ENCODE data around the gene CABP2. TPM values are rescaled to one million over a fixed set of nuclear protein-coding genes. Genes with fewer than 3 reads are reported as not detected.

CABP2 gene
- total RNA-seq, 2 donors from 2014 or later = not detected

GRCh38 chr11:67542971-67543370, 19.7 kb upstream of the CABP2 start:
- DNase-seq (ENCODE audit: low spot score) (no peak), ATAC-seq (ENCODE audit: insufficient number of reproducible peaks, low FRiP score, low read depth) (no peak)
- TF ChIP-seq, protein P1, sequence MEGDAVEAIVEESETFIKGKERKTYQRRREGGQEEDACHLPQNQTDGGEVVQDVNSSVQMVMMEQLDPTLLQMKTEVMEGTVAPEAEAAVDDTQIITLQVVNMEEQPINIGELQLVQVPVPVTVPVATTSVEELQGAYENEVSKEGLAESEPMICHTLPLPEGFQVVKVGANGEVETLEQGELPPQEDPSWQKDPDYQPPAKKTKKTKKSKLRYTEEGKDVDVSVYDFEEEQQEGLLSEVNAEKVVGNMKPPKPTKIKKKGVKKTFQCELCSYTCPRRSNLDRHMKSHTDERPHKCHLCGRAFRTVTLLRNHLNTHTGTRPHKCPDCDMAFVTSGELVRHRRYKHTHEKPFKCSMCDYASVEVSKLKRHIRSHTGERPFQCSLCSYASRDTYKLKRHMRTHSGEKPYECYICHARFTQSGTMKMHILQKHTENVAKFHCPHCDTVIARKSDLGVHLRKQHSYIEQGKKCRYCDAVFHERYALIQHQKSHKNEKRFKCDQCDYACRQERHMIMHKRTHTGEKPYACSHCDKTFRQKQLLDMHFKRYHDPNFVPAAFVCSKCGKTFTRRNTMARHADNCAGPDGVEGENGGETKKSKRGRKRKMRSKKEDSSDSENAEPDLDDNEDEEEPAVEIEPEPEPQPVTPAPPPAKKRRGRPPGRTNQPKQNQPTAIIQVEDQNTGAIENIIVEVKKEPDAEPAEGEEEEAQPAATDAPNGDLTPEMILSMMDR (IDR thresholded peaks at IDR 0.05) = no peak
- Histone ChIP-seq H3K4me1 (ENCODE audit: control insufficient read depth in 1 of 2, low read depth in 2 of 2) (no peaks in the 10 kb centered on the region), H3K27me3 (replicated peaks; ENCODE audit: insufficient read depth) (no peaks in the 10 kb centered on the region), H3K36me3 (no peaks in the 10 kb centered on the region), H3K9me3 (no peaks in the 10 kb centered on the region), H3K4me3 (no peak overlapping the region), H3K27ac (no peak overlapping the region)

- Histone ChIP-seq H3K4me1 (ENCODE audit: control insufficient read depth in 1 of 2, low read depth in 2 of 2) (no peaks in the 10 kb centered on the region), H3K4me3 (no peak overlapping the region), H3K27ac (no peak overlapping the region), H3K27me3 (replicated peaks; ENCODE audit: insufficient read depth) (no peaks in the 10 kb centered on the region), H3K9me3 (no peaks in the 10 kb centered on the region), H3K36me3 (no peaks in the 10 kb centered on the region)
- no peak for ATAC-seq (ENCODE audit: insufficient number of reproducible peaks, low FRiP score, low read depth)
- DNase-seq (ENCODE audit: low spot score) = no peak
- TF ChIP-seq, protein P1 (IDR thresholded peaks at IDR 0.05) = no peak
These were observed 18.9 kb upstream of the CABP2 start for GRCh38 chr11:67542169-67542568.

DNA sequence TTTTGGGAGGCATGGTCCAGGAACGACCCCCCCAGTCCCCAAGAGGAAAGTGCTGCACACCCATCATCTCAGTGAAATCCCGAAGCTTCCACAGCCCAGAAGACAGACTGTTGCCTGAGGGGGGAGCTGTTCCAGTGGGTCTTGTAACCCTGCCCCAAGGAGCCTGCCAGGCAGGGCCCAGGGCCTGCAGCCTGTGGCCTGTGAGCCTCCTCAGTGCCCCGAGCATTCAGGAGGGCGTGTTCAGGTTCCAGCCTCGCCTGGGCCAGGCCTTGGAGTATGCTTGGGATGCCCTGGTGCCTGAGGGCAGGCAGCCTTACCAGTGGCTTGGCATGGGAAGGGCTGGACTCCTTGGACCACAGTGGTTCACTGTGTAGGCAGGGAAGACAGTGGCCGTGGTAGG, 18.0 kb upstream of the CABP2 start:
- TF ChIP-seq, protein P1 (IDR thresholded peaks at IDR 0.05) = no peak
- no peak for ATAC-seq (ENCODE audit: insufficient number of reproducible peaks, low FRiP score, low read depth)
- Histone ChIP-seq H3K4me3 (no peak overlapping the region), H3K9me3 (no peaks in the 10 kb centered on the region), H3K27me3 (replicated peaks; ENCODE audit: insufficient read depth) (no peaks in the 10 kb centered on the region), H3K27ac (no peak overlapping the region), H3K4me1 (ENCODE audit: control insufficient read depth in 1 of 2, low read depth in 2 of 2) (no peaks in the 10 kb centered on the region), H3K36me3 (no peaks in the 10 kb centered on the region)
- no peak for DNase-seq (ENCODE audit: low spot score)

- no peaks in the 10 kb centered on the region for H3K27me3 ChIP-seq (replicated peaks; ENCODE audit: insufficient read depth)
- no peak overlapping the region for H3K4me3 ChIP-seq
- no peak for DNase-seq (ENCODE audit: low spot score)
- TF ChIP-seq, protein P1 (IDR thresholded peaks at IDR 0.05) = no peak
- H3K36me3 ChIP-seq = no peaks in the 10 kb centered on the region
- no peaks in the 10 kb centered on the region for H3K9me3 ChIP-seq
- H3K4me1 ChIP-seq (ENCODE audit: control insufficient read depth in 1 of 2, low read depth in 2 of 2) = no peaks in the 10 kb centered on the region
- ATAC-seq (ENCODE audit: insufficient number of reproducible peaks, low FRiP score, low read depth) = no peak
- no peak overlapping the region for H3K27ac ChIP-seq
These were observed 16.3 kb upstream of the CABP2 start for GRCh38 chr11:67539550-67539949.

DNA sequence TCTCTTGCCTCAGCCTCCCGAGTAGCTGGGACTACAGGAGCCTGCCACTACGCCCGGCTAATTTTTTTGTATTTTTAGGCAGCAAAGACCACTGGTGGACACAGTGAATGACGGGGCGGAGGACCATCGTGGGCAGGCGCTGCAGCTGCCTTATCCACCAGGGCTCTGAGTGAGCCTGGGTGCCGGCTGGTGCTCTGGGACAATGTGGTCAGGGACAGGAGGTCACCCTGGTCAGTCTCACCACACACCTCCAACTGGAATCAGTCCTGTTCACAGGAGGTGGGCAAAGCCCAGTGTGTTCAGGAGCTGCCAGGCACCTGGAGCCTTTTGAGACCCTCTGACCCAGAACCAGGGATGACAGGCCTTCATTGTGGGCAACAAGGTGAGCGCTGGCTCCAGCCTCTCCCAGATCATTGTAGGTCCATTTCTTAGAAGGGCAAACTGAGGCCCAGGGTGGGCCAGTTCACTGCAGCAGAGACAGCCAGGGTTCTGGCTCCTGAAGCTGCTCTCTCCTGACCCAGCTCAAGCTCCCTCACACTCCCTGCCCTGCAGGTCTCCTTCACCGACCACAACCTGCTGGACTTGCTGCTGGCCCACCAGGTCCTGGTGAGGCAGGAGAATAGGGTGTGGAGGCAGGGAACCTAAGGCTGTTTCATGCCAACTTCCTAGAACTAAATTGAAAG, 15.7 kb upstream of the CABP2 start:
- H3K27ac ChIP-seq = no peak overlapping the region
- no peaks in the 10 kb centered on the region for H3K4me1 ChIP-seq (ENCODE audit: control insufficient read depth in 1 of 2, low read depth in 2 of 2)
- DNase-seq (ENCODE audit: low spot score) (no peak), ATAC-seq (ENCODE audit: insufficient number of reproducible peaks, low FRiP score, low read depth) (no peak)
- H3K36me3 ChIP-seq = no peaks in the 10 kb centered on the region
- H3K4me3 ChIP-seq = no peak overlapping the region
- TF ChIP-seq, protein P1 (IDR thresholded peaks at IDR 0.05) = no peak
- no peaks in the 10 kb centered on the region for H3K9me3 ChIP-seq
- no peaks in the 10 kb centered on the region for H3K27me3 ChIP-seq (replicated peaks; ENCODE audit: insufficient read depth)

Measured in thoracic aorta (tissue), 2 donors.